Transverse colon (tissue), 4 donors: Measurements from ENCODE around the gene DMRTC1B. TPM values are rescaled to one million over a fixed set of nuclear protein-coding genes. Genes with fewer than 3 reads are reported as not detected.

ENCODE experiments used
- small RNA-seq, 4 donors: library from RNA; depleted of rRNA; stranded (forward); fragments of <200 nt; gene quantifications; one replicate each; pipeline ENCODE3, GENCODE V24; 2016
- total RNA-seq, 4 donors: library from RNA; depleted of rRNA; stranded (reverse); fragments of >200 nt; gene quantifications; one replicate each; pipeline ENCODE4 v1.1.0, GENCODE V29; 2016

The DMRTC1B gene
- total RNA-seq, 4 donors from 2014 or later, result 4.1 TPM; not detected in 3

Small RNAs within 50 kb of the gene (small RNA-seq; reads per million reads assigned to genes)
- 0 to 0.12 (median 0) reads per million in 4 donors for gene RNU1-112P

Other genes with a start within 250 kb of the DMRTC1B start
- 10 to 100 TPM; 10.5 to 37.5 (median 18.4) TPM for gene HDAC8, start 204.0 kb upstream of the DMRTC1B start, total RNA-seq
- gene PHKA1, start 62.6 kb upstream of the DMRTC1B start, total RNA-seq, result 1 to 10 TPM; 1.8 to 4.6 (median 2.4) TPM
- not detected for gene FAM236B, start 5.8 kb downstream of the DMRTC1B start, total RNA-seq
- not detected for gene FAM236D, start 31.3 kb downstream of the DMRTC1B start, total RNA-seq
- gene FAM236C, start 135.7 kb downstream of the DMRTC1B start, total RNA-seq, result not detected
- not detected for gene FAM236A, start 161.3 kb downstream of the DMRTC1B start, total RNA-seq
- not detected for gene DMRTC1, start 166.9 kb downstream of the DMRTC1B start, total RNA-seq
- gene PABPC1L2B, start 226.0 kb downstream of the DMRTC1B start, total RNA-seq, result not detected